ENCODE results near the gene EDEM2.
"Not testable (repeated sequence)": the region's sequence is repeated elsewhere in the genome, so short reads cannot be mapped to it uniquely, and the experiment has no call there.

The EDEM2 gene

GRCh38 chr20:35087791-35088190, 59.3 kb downstream of the EDEM2 start:
- no peak for DNase-seq (ENCODE audit: low read depth, low spot score)

- no peak for DNase-seq (ENCODE audit: low read depth, low spot score)
These were observed 59.8 kb downstream of the EDEM2 start for GRCh38 chr20:35087355-35087754.

GRCh38 chr20:35085477-35086225, 61.5 kb downstream of the EDEM2 start:
- no peak for DNase-seq (ENCODE audit: low read depth, low spot score)

- DNase-seq (ENCODE audit: low read depth, low spot score): no peak
These were observed 62.1 kb downstream of the EDEM2 start for GRCh38 chr20:35084998-35085397.

GRCh38 chr20:35080348-35080642, 66.8 kb downstream of the EDEM2 start:
- DNase-seq (ENCODE audit: low read depth, low spot score): not testable (repeated sequence)

- no peak for DNase-seq (ENCODE audit: low read depth, low spot score)
These were observed 67.4 kb downstream of the EDEM2 start for GRCh38 chr20:35079472-35080347.

GRCh38 chr20:35077872-35078271, 69.3 kb downstream of the EDEM2 start:
- no peak for DNase-seq (ENCODE audit: low read depth, low spot score)

- DNase-seq (ENCODE audit: low read depth, low spot score): no peak
These were observed 69.8 kb downstream of the EDEM2 start for GRCh38 chr20:35077341-35077740.

- not testable (repeated sequence) for DNase-seq (ENCODE audit: low read depth, low spot score)
These were observed 75.5 kb downstream of the EDEM2 start for GRCh38 chr20:35071436-35072153.

- no peak for DNase-seq (ENCODE audit: low read depth, low spot score)
These were observed 80.9 kb downstream of the EDEM2 start for GRCh38 chr20:35066194-35066593.
